HG03457 (cell line): Measurements from ENCODE around the gene IFNGR2.
"Not testable (repeated sequence)": the region's sequence is repeated elsewhere in the genome, so short reads cannot be mapped to it uniquely, and the experiment has no call there.

ENCODE experiments used
- ATAC-seq: cut with Tn5 transposase; IDR thresholded peaks from one replicate; pipeline ENCODE4 v1.9.1; 2021; ENCODE audit warnings: moderate number of reproducible peaks; ENCODE audit not compliant: unreplicated experiment

Gene IFNGR2

GRCh38 chr21:33434770-33435360 lies 31.7 kb downstream of the IFNGR2 start:
- peak; percentile 80 for ATAC-seq

- no peak for ATAC-seq
Measured at GRCh38 chr21:33437140-33437539, 33.9 kb downstream of the IFNGR2 start.

DNA sequence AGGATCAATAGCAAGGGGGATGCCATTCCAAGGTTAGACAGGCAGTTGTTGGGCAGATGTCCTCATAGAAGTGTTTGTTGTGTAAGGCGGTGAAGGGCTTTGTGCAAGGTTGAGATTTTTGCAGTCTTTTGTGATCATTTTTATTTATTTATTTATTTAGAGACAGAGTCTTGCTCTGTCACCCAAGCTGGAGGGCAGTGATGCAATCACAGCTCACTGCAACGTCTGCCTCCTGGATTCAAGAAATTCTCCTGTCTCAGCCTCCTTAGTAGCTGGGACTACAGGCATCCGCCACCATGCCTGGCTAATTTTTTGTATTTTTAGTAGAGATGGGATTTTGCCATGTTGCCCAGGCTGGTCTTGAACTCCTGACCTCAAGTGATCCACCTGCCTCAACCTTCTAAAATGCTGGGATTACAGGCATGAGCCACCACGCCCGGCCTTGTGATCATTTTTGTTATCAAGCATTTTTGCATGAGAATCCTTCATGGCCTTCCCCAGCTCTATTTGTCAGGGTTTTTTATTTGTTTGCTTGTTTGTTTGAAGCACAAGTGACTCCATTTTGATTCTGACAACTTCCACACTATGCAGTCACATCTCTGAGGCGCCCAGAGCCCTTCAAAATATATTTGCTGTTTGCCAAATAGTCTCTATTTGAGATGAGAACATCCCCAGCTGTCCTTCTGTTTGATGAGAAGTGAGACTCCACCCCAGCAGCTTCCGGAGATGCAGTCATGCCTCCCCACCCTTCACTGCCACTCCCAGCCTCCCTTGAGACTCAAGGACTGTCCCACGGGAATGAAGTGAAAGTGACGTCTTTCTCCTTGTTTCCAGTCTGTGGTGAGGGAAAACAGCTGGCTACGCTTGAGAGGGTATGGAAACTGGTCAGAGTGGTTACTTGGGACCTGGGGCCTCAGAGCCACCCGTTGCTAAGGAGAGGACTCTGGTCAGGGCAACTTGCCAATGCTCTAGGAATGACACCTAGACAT lies 38.6 kb downstream of the IFNGR2 start:
- peak; percentile 51 for ATAC-seq

DNA sequence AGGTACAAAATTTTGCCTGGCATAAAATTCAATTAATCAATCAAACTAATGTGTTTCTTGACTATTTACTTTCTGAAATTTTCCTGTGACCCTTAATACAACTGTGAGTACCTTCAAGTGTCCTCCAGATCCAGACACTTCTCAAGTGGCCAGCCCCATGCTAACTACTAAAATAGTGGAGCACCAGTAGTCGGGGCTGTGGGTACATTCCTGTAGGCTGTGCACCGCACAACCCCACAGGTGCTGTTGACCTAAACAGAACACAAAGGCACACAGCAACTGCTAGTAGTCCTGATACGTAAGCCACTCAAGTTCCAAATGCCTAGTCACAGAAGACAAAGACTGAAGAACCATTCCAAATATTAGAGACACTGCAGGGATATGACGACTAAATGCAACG lies 40.0 kb downstream of the IFNGR2 start:
- ATAC-seq, result no peak

GRCh38 chr21:33444499-33444898 lies 41.3 kb downstream of the IFNGR2 start:
- ATAC-seq, result no peak

DNA sequence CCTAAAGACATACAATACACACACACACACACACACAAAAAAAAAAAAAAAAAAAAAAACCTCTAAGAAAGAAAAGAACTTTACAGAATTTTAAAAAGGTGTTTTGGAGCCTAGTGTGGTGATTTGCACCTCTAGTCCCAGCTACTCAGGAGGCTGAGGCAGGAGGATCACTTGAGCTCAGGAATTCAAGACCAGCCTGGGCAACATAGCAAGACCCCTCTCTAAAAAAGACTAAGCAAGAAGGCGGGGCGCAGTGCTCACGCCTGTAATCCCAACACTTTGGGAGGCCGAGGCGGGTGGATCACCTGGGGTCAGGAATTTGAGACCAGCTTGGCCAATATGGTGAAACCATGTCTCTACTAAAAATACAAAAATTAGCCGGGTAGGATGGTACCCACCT lies 43.4 kb downstream of the IFNGR2 start:
- ATAC-seq, result not testable (repeated sequence)

GRCh38 chr21:33449616-33450015 lies 46.4 kb downstream of the IFNGR2 start:
- no peak for ATAC-seq

DNA sequence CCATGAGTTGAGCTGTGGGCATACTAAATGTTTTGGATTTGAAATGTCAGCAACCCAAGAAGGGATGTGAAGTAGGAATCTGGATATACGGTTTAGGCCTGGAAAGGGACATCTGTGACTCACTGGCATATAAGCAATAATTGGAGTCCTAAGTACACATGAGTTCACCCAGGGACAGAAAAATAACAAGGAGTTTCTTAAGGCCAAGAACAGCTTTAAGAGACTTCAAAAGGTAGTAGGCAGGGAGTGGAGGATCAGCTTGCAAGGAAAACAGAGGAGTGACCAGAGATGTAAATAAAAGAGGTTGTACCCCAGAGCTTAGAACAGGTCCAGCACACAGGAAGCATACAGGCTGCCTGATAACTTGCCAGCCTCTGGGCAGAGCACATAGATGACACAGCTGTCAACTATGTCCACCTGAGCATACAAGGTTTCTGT lies 48.4 kb downstream of the IFNGR2 start:
- no peak for ATAC-seq

DNA sequence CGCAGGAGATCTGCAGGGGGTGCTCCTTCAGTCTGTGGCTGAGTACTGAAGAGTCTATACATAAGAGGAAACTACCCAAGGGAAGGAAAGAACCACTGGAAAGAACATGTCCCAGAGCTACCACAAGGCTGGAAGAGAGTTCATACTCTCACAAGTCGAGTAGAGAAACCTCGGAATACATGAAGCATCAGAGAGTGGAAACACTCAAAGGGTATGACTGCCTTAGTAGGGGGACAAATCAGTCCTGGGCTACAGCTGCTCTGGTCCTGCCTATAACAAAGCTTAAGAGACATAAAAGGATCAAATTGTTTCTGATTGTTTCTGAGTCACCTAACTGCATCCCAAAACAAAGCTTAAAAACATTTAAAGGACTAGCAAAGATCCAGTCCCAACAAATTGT lies 49.1 kb downstream of the IFNGR2 start:
- no peak for ATAC-seq

DNA sequence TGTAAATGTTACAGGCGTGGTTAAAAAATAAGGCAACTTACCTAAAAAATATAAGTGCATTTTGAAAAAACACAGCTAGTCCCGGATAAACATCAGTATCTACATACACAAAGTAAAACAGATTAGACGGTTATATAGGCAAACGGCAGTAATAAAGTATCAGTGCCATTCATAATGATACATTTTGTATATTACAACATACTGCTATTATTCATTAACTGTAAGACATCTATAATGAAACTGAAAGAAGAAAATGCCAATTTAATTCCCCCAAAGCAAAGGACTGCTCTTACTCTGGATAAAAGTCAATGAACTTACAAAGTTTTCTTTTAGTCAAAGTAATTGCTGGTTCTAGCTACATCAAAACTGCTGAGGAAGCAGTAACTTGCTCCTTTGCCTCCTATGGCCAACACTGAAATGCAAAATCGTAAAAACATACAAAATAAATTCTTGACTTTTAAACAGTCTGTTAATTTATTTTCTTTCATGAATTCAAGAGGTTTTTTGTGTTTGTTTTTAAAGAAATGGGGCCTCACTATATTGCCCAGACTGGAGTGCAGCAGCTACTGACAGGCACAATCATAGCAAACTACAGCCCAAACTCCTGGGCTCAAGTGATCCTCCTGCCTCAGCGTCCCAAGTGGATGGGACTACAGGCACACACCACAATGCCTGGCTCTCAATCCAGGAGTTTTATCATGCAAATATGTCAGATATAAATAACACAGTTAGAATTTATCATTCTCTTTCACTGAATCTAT lies 52.7 kb downstream of the IFNGR2 start:
- no peak for ATAC-seq

GRCh38 chr21:33458861-33459260 lies 55.6 kb downstream of the IFNGR2 start:
- ATAC-seq, result no peak

- ATAC-seq, result no peak
Measured at GRCh38 chr21:33461538-33462250, 58.5 kb downstream of the IFNGR2 start.

GRCh38 chr21:33469183-33469582 lies 66.0 kb downstream of the IFNGR2 start:
- ATAC-seq, result not testable (repeated sequence)

- no peak for ATAC-seq
Measured at GRCh38 chr21:33470701-33471100, 67.5 kb downstream of the IFNGR2 start.

GRCh38 chr21:33473344-33473743 lies 70.1 kb downstream of the IFNGR2 start:
- ATAC-seq, result no peak

DNA sequence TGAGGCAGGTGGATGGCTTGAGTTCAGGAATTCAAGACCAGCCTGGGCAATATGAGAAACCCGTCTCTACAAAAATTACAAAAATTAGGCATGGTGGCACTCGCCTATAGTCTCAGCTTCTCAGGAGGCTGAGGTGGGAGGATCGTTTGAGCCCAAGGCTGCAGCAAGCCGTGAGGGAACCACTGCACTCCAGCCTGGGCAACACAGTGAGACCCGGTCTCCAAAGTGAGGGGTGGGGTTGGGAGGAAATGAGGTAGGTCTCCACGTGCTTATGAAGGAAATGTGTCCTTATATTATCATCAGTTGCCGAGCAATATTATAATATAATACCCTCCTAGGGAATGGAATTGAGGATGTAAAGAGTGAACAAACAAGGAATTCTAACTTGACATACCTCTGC lies 73.9 kb downstream of the IFNGR2 start:
- no peak for ATAC-seq

- no peak for ATAC-seq
Measured at GRCh38 chr21:33478182-33478581, 75.0 kb downstream of the IFNGR2 start.

GRCh38 chr21:33478935-33479678 lies 75.9 kb downstream of the IFNGR2 start:
- ATAC-seq, result peak; percentile 15

DNA sequence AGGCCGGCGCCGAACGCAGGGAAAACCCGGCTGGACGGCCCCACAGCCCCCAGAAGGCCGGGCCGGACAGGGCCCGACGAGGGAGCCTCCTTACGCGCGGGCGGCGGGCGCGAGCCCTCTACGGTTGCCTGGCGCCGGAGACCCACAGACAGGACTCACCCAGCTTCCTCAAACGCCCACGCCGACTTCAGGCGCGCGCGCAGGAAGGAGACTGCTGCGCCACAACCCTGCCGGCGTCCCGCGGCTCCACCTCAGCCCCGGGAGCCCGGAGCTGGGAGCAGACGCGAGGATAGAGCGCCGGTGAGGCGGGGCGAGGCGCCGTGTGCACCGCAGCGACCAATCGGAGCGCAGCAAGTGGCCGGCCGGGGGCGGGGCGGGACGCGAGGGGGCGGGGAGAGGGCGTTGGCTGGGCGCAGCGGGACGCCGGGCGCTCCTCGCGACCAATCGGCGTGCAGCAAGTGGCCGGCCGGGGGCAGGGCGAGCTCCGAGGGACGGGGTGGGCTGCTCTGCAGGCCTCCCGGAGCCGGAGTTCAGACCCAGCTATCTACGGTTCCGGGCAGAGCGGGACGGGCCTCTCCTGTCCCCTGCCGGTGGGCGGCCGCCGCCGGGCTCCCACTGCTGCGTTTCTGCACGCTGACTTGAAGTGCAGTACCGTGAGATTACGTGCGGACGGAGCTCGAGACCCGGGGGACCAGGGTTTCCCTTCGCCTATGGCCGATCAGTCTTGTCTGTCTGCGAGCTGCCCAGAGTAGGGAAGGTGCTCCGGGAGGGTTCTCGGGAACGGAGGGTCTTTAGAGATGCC lies 76.7 kb downstream of the IFNGR2 start, which contains the start of gene TMEM50B:
Gene TMEM50B, minus strand, starts transcription at position 296 of the 802 bp plus-strand sequence. CDS start 11,089 bp downstream, outside the sequence.
- peak; percentile 85 for ATAC-seq
